ENCODE results near the gene TLCD5. TPM values are rescaled to one million over a fixed set of nuclear protein-coding genes. Genes with fewer than 3 reads are reported as not detected.

The TLCD5 gene
- total RNA-seq, 1 experiment from 2014 or later: 7.3 TPM

Other genes with a start within 250 kb of the TLCD5 start
- not detected in 2 replicates for gene TRIM29, start 187.2 kb upstream of the TLCD5 start, total RNA-seq (2014; rRNA removed; shearing (Covaris generic); ENCODE audit: low replicate concordance)
- 13.5 and 35.9 TPM in 2 replicates for gene OAF, start 114.3 kb upstream of the TLCD5 start, total RNA-seq (2014; rRNA removed; shearing (Covaris generic); ENCODE audit: low replicate concordance)
- gene POU2F3, start 85.2 kb upstream of the TLCD5 start, total RNA-seq (2014; rRNA removed; shearing (Covaris generic); ENCODE audit: low replicate concordance): not detected in 2 replicates
- 28.1 and 32.5 TPM in 2 replicates for gene ARHGEF12, start 11.1 kb downstream of the TLCD5 start, total RNA-seq (2014; rRNA removed; shearing (Covaris generic); ENCODE audit: low replicate concordance)
- not detected in 2 replicates for gene GRIK4, start 186.4 kb downstream of the TLCD5 start, total RNA-seq (2014; rRNA removed; shearing (Covaris generic); ENCODE audit: low replicate concordance)